HG02943 (cell line): ENCODE measurements around the gene DIPK1C.

Experiments used
- ATAC-seq: cut with Tn5 transposase; IDR thresholded peaks from one replicate; pipeline ENCODE4 v1.9.1; 2021; ENCODE audit warnings: mild to moderate bottlenecking, low read depth, moderate library complexity; ENCODE audit not compliant: unreplicated experiment

The DIPK1C gene

DNA sequence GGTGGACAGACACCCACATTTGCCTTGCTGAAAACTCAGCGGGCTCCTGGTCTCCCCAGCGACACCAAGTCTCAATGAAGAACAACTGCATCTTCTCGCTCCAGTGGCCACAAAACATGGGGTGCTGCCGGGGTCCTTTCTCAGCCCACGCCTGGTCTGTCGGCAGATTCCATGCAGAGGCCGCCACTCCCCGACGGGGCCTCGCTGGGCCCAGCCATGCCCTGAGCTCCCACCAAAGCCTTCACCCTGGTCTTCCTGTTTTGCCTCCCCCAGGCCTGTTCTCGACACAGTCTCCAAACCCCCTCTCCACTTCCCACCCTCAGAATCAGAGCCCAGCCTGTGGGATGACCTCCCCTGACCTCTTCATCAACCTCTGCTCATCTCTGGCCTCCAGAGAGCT, 31.2 kb downstream of the DIPK1C start:
- ATAC-seq, result no peak

DNA sequence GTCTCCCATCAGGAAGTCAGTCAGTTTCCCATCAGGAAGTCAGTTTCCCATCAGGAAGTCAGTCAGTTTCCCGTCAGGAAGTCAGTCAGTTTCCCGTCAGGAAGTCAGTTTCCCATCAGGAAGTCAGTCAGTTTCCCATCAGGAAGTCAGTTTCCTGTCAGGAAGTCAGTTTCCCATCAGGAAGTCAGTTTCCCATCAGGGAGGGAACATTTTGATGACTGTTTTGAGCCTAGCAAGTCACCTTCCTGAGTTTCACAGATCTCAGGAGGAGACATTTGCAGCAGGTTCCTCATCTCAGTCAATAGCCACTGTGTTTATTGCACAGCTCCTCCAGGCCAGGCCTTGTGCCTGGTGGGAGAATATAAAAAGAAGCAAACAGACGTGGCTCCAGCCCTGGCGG, 31.9 kb downstream of the DIPK1C start:
- ATAC-seq, result no peak

DNA sequence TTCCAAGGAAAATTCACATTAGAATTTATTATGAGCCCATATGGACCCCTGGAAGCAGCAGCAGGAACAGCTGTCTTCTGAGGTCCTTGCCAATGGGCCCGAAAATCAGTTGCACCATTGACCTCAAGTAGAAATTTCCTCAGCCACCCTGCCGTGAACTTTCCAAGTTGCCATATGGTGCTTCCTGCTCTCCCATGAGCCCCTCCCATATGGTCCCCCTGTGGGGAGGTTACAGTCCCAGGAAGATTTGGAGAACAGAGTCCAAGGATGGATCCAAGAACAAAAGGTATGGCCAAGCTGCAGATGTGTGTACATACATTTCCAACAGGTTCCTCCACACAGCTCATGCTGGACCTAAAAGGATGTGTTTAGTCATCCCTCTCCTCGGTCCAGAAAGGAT, 34.6 kb downstream of the DIPK1C start:
- no peak for ATAC-seq

DNA sequence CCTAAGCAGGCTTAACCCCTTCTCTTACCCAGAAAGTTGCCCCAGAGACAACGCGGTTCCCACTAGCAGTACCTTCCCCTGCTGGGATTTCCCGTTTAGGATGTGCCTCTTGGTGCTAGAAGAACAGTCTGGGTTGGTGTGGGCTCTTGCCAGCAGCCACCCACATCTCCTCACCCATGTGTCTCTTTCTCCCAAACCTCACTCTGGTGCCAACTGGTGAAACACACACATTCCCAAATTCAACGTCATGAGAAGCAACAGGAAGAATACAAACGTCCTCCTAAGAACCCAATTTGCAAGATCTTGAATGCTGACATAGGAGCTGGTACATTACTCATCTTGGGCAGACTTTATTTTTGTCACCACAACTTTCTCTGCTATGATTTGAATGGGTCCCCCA, 36.2 kb downstream of the DIPK1C start:
- no peak for ATAC-seq

DNA sequence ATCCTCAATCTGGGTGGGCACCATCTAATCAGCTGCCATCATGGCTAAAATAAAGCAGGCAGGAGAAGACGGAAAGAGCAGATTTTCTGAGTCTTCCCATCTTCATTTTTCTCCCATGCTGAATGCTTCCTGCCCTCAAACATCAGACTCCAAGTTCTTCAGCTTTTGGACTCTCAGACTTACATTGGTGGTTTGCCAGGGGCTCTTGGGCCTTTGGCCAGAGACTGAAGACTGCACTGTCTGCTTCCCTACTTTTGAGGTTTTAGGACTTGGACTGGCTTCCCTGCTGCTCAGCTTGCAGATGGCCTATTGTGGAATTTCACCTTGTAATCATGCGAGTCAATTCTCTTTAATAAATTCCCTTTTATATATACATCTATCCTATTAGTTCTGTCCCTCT, 36.6 kb downstream of the DIPK1C start:
- no peak for ATAC-seq

DNA sequence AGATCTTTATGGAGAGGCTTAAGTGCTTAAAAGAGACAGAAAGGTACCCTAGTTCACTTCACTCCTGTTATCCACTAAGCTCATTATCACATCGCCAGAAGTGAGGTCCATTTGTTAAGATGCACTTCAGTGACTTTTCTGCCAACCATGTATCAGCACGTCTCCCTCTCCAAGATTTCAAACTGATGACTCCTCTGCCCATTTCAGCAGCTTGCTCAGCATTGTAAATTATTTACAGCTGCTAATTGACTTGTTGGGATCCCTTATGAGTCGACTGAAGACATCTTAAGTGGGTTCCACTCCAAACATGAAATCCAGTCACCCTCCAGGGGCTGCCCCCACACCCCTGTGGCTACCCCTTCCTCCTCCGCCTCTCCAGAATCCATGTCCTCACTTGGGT, 37.3 kb downstream of the DIPK1C start:
- no peak for ATAC-seq

DNA sequence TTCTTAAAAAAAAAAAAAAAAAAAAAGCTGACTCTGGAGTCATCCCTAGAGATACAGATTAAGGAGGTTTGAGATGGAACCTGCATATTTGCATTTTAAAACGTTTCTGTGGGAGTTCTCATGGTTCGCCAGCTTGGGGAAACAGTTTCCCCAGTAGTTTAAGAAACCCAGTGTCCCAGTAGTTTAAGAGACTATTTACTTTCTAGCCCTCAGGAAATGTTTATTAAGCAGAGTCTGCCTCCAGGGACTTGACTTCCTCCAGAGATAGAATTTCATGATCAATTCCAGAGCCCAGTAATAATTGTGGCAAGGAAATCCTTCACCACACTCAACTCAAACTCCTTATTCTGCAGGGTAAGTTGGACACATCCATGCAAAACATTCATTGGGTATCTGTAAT, 39.1 kb downstream of the DIPK1C start:
- ATAC-seq, result no peak

DNA sequence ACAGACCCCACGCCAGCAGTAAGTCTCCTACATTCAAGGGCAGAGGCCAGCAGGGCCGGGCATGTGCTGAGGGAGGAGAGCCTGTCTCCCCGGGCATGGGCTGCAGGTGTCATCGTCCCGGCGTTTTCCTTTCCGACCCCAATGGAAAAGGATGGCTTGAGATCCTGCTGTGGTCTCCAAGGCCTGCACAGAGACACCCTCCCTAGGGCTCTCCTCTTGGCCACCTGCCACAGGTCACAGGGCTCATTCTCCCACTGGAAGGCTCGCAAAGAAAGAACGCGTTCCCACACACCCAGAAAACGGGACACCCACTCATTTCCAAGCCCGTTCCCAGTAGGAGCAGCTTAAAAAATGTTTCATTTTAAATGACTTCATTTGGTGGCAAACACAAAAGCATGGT, 41.0 kb downstream of the DIPK1C start:
- no peak for ATAC-seq

DNA sequence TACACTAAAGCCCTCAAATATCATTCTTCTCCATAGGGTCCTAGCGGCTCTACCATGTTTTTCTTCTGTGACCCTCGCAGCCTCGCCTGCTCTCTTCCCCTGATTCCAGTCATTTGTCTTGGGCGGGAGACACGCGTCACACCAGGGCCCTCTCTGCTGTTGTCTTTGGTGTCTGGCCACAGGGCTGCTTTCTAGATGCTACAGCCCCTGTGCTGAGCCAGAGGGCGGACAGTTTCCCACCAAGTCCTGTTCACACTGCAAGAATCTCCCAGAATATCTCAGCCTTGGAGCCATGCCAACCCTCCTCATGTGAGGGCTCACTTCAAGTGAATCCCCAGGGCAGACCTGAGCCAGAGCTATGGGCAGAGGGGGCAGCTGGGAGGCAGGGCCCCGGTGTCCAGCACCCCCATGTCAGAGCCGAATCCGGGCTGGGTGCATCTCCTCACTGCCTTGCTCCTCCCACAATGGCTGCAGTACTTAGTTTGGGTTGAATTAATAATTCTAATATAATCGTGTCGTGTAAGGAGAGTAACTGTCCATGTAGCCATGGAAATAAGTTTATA, 42.1 kb downstream of the DIPK1C start:
- ATAC-seq, result no peak

DNA sequence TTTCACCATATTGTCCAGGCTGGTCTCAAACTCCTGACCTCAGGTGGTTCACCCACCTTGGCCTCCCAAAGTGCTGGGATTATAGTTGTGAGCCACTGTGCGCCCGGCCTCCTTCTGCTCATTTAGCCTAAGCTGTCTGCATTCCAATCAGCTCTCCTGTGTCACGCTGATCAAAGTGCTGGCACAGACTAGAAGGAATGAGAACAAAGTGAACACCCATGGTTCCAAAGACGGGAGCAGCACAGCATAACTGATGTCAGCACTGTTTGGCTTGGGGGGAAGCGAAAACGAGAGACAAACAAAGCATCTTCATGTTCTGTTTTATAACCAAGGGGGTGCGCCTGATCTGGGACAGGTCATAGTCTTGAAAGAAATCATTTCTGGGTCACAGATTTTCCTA, 43.3 kb downstream of the DIPK1C start:
- ATAC-seq, result no peak

DNA sequence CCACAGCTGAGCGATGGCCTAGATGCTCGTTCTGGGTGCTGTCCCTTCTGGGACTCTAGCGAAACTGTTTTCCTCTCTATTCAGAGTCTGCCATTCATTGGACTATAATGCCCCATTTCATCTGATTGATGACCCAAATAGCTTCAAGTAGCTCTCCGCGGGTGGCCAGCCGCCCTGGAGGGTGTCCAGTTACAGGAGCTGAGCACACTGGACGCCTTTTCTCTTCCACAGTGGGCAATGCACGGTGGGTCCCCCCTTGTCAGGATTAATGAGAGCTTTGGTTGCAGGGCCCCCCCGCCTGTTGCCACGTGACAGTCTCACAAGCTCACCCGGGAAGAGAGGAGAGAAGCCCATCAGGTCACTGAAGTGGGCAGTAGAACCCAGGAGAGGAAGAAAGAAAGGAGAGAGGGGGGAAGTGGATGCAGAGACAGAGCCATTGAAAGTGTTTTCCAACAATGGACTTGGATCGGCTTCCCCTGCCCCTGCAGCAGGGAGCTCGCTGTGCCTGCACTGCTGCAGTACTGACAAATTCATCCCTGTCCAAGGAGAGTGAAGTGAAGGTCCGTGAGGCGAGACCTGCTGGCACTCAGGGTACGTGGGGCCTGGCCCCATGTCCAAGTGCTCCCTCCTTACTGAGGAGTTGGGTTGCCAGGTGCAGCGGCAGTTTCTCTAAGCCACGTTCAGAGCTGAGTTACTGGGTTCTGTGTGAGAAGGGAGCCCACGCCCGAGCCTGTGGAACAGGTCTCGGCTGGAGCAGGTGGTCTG, 44.8 kb downstream of the DIPK1C start:
- ATAC-seq, result no peak

DNA sequence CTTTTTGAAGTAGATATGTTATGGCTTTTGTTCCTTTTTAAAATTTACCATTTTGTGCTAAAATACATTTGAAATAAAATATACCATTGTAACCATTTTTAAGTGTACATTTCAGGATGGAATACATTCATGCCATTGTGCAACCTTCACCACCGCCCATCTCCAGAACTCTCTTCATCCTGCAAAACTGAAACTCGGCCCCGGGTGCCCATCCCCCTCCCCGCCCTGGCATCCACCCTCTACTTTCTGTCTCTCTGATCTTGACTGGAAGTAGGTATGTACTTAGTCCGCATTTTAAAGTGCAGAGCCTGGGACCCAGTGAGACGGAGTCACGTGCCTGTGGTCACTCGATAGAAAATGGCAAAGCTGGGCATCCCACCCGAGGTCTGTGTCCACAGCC, 45.6 kb downstream of the DIPK1C start:
- ATAC-seq, result no peak

DNA sequence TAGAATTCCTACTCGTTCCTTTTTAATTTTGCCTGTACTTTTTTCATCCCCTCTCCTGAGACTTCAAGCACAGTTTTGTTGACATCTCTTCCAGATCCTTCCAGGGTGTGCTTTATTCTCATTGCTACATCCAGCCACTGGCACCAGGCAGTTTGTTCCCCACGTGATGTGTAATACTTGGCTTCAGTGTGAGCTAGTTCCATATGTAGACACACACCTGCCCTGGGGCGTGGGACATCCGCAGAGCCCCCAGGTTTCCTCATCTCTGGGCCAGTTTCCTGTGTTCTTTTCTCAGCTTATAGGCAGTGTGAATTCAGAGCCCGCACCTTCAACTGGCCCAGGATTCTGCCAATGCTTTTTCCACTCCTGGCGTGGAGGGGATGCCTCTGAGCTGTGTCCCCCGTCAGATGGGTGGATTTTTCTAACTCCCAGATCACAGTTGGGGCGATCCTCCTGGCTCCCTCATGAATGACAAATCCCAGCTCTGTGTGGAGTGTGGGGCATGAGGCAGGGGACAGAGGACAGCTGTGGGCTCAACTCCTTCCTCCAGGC, 46.6 kb downstream of the DIPK1C start:
- ATAC-seq, result no peak

DNA sequence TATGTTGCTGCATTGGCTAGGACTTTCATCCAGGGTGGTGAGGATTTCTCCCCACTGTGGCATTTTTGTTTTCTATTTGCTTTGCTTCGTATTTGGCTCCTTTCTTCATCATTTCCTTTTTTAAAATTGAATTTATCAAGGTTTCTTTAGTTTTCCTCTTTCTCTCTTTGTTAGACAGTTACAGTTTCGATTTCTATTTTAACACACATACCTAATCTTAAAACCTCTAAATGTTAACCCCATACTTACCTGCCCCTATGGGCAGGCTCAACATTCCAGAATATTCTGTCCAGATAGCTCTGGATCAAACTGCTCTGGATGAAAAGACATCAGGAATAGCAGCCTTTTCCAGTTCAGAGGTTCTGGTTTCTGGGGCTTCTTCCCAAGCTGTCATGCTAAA, 49.2 kb downstream of the DIPK1C start:
- ATAC-seq, result no peak

DNA sequence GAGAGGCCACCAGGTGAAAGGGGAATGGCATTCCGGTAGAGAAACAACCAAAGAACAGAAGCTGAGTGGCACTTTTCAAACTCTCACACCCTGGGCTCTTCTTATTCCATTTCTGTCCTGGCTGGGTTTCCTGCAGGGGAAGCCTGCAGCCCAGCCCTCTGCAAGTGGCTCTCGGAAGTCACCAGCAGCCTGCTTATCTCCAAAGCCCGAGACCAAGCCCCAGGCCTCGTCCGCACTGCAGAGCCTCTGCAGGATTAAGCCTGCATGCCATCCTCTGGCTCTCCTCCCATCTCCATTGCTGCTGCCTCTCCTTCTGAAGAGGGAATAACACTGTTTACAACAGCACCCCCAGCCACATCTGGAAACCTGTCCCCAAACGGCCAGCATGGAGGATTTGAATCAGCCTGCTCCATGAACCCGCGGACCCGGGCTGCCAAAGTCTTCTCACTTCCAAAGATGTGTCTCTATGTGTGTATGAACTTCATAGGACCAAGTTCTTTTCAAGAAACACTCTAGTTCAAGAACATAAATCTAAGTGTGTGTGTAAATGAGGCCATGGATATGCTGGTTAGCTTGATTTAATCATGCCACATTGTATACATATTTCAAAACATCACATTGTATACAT, 54.2 kb downstream of the DIPK1C start:
- no peak for ATAC-seq

DNA sequence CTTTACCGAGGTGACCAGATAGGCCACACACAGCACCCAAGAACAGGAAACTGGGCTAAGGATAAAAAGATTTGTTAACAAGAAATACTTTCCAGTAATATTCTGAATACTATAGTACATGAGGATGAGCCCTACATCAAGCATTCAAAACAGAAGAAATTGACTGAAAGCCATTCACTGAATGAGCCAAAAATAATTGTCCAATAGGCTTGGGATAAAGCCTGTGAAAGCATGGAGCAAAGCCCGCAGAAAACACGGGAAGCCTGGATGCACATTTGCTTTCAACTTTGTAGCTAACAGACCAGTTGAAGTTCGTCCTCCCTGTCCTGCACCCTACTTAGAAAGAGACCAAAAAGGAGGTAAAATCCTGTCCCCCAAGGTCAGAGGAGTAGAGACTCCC, 56.3 kb downstream of the DIPK1C start:
- no peak for ATAC-seq

DNA sequence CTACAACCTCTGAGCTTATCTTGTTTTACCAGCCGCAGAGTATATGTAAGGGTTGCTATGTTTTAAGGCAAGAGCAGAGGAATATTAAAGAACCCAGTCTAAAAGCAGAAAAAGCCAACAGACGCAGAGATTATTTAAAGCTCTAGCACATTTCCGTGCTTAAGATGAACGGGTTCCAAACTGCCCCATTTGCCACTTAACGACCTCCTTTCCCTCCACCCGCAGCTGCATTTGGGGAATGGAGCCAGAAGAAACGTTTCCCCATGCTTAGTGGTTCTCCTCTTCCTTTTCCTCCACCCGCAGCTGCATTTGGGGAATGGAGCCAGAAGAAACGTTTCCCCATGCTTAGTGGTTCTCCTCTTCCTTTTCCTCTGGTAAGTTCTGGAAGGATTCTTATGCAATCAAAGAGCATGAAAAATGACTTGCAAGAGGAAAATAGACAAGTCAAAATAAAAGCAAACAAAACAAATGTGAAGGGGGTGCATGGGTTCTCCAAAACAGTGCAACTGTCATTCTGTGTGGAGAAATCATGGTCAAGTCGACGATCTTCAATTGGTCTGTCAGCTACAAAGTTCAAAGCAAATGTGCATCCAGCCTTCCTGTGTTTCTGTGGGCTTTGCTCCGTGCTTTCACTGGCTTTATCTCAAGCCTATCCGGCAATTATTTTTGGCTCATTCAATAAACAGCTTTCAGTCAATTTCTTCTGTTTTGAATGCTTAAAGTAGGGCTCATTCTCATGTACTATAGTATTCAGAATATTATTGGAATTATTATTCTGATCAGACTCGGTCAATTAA, 57.8 kb downstream of the DIPK1C start:
- ATAC-seq, result no peak

DNA sequence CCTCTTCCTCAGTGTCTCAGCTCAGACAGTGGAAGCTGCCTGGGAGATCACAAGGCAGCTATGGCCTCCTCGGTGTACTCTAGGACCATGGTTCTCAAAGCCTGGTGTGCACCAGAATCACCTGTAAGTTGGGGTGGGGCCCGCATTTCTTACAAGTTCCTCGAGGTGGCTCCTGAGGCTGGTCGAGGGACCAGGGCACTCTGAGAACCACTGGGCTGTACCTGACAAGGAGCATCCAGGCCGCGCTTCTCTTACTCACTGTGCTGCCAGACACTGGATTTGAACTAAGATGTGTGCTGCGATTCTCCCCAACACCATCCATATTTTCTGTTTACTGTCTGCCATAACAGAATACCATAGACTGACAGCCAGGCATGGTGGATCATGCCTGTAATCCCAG, 59.5 kb downstream of the DIPK1C start:
- ATAC-seq, result no peak

DNA sequence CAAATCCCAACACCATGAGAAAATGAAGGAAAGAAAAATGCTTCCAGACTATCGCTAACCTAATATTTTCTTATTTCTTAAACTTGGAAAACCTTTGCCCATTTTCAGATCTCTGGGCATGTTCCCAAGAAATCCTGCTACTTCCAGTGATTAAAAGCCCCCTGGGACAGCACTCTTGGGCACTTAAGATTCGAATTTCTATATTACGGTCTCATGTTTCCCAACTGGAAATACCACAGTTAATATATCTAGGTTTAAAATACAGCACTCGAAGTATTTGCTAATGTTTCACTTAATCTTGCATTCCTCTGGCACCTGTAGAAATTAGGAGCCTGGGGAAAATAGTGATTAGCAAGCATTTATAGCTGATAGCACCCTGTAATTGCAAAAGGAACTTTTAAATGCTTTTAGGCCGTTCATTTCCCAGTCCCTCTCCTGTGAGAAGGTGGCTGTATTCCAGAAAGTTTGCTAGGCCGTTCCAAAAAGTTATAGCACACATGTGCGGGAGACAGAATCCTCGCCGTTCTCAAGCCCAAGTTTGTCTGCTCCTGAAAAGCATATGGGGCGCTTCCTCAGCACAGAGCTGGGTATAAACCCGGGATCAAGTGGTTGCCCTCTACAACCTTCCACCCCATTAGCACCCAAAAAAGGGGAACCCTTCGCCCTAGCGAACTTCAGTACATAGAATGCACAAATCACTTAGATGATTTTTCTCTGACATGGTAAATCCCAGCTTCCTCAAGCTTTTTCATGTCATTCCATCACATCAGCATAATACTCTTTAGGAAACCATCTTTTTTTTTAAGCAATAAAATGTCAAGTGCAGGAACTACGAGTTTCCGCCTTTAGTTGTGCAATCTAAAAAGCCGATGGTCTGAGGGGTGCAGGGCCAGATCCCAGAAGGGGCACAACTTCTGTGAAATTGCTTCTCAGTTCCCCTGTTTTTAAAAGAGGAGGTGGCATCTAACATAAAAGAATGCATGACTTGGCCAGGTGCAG, 60.6 kb downstream of the DIPK1C start:
- no peak for ATAC-seq

DNA sequence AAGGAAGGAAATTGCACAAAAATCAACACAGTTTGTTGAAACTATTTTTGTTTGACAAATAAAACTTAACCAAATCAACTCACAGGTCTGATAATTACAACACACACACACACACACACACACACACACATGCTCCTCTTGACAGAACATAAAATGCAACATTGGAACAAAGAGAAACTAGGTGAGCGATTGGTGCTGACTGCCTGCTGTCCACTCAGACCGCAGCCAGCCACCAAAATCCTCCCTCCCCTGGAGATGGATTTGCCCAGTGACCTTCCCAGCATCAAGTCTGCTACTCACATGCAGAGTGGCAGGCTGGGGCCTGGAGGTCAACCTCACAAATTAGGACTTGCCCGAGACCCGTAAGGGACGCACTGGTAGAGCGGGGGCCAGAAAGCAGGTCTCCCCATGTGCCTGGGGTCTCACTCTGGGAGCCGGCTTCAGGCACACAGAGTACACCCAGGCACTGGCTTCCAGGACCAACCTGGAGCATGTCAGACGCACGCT, 61.4 kb downstream of the DIPK1C start:
- ATAC-seq, result no peak
